K562 (cell line): Measurements from ENCODE around the gene FASLG. TPM values are rescaled to one million over a fixed set of nuclear protein-coding genes. Genes with fewer than 3 reads are reported as not detected.

Experiments
- AFF4 ChIP-seq: sonication (generic); formaldehyde crosslinking; IDR thresholded peaks from 2 replicates; pipeline ENCODE4 v1.8.0; 2023; ENCODE audit warnings: mild to moderate bottlenecking, missing genetic modification reagents
- BDP1 ChIP-seq: IDR thresholded peaks from 3 replicates; pipeline ENCODE4 v1.6.1; 2011; ENCODE audit not compliant: insufficient read length, insufficient read depth
- CTCF ChIP-seq, 3 experiments: IDR thresholded peaks in 2 of 3; conservative IDR thresholded peaks in 1 of 3; 2 replicates each; pipeline ENCODE4 v1.5.1; 2011 to 2012; ENCODE audit warnings: low read length in 3 of 3, mild to moderate bottlenecking in 3 of 3, control low read depth in 2 of 3, improper control_type of control experiment in 1 of 3, inconsistent platforms in 1 of 3, low read depth in 1 of 3, mixed read lengths in 1 of 3, moderate library complexity in 1 of 3; ENCODE audit not compliant: insufficient read depth in 2 of 3
- FOXA1 ChIP-seq: fragments of 450-650 bp; IDR thresholded peaks from 2 replicates; pipeline ENCODE4 v1.6.1; 2016; ENCODE audit warnings: mild to moderate bottlenecking, borderline replicate concordance
- HBP1 ChIP-seq: fragments of 450-650 bp; formaldehyde crosslinking; IDR thresholded peaks from 2 replicates; pipeline ENCODE4 v1.4.0; 2022; ENCODE audit warnings: missing genetic modification characterization
- HDAC3 ChIP-seq: fragments of 450-650 bp; IDR thresholded peaks from 2 replicates; pipeline ENCODE4 v1.6.1; 2018; ENCODE audit warnings: borderline replicate concordance, mild to moderate bottlenecking, moderate library complexity; ENCODE audit not compliant: partially characterized antibody
- HLTF ChIP-seq: fragments of 450-650 bp; IDR thresholded peaks from 2 replicates; pipeline ENCODE4 v1.6.1; 2016
- KLF1 ChIP-seq: fragments of 450-650 bp; IDR thresholded peaks from 2 replicates; pipeline ENCODE4 v1.6.1; 2016; ENCODE audit warnings: missing genetic modification characterization, missing compliant biosample characterization
- MLLT1 ChIP-seq, 2 experiments: fragments of 450-650 bp; IDR thresholded peaks; 2 replicates each; pipeline ENCODE4 v1.6.1; 2016
- PKNOX1 ChIP-seq: fragments of 450-650 bp; IDR thresholded peaks from 2 replicates; pipeline ENCODE4 v1.6.1; 2016
- RBM34 ChIP-seq: fragments of 200-400 bp; formaldehyde crosslinking; IDR thresholded peaks from 2 replicates; pipeline ENCODE4 v1.6.1; 2018; ENCODE audit warnings: low read length, borderline replicate concordance; ENCODE audit not compliant: insufficient read depth
- STAT5A ChIP-seq: IDR thresholded peaks from 2 replicates; pipeline ENCODE4 v1.6.1; 2012; ENCODE audit warnings: low read length, inconsistent platforms, borderline replicate concordance
- TAF9B ChIP-seq: fragments of 450-650 bp; IDR thresholded peaks from 2 replicates; pipeline ENCODE4 v1.6.1; 2018; ENCODE audit warnings: mild to moderate bottlenecking; ENCODE audit not compliant: partially characterized antibody
- ZNF592 ChIP-seq: fragments of 450-650 bp; IDR thresholded peaks from 2 replicates; pipeline ENCODE4 v1.6.1; 2017; ENCODE audit warnings: antibody characterized with exemption, mild to moderate bottlenecking
- polyA plus RNA-seq, 8 experiments: library from polyadenylated mRNA; depleted of rRNA in 4 of 8; stranded (reverse) in 5 of 8; unstranded in 3 of 8; fragments of >200 nt; fragmentation: Nextera tagmentation in 2 of 8; fragmentation: Illumina TruSeq in 1 of 8; extraction: Ambion mirVana in 2 of 8; extraction: Trizol in 1 of 8; gene quantifications; 2 replicates each; pipeline versions ENCODE4 v1.2.1 to v1.2.3, GENCODE V29; 2011 to 2014; ENCODE audit warnings: inconsistent platforms in 1 of 8, missing spikeins in 1 of 8
- total RNA-seq, 7 experiments: library from RNA; depleted of rRNA in 6 of 7; stranded (reverse); fragments of >200 nt in 6 of 7; fragmentation: Illumina TruSeq in 2 of 7; extraction: Trizol in 2 of 7; gene quantifications; 2 replicates each; pipeline versions ENCODE4 v1.2.1 to v1.2.3, GENCODE V29; 2011 to 2021; ENCODE audit warnings: low replicate concordance in 1 of 7

The FASLG gene
- total and polyA plus RNA-seq, 9 of the 15 experiments (the other 6 are each of a cell fraction or from before 2014, with no cell fraction given), result not detected

GRCh38 chr1:172609528-172609927, 49.4 kb upstream of the FASLG start (continued):
- TF ChIP-seq AFF4 (CRISPR knock-in tag), result no peak
- no peak for TF ChIP-seq STAT5A
- TF ChIP-seq KLF1 (tag), result no peak
- no peak for TF ChIP-seq ZNF592
- TF ChIP-seq HBP1 (CRISPR knock-in tag), result no peak
- no peak for TF ChIP-seq HDAC3
- no peak for TF ChIP-seq RBM34
- no peak for TF ChIP-seq MLLT1 (IDR thresholded peaks at IDR 0.05)
- TF ChIP-seq TAF9B, result no peak
- no peak for TF ChIP-seq PKNOX1
- no peak for TF ChIP-seq BDP1
- peak in 1 of 3 experiments; percentile 68; a peak in 2 of 6 replicates for TF ChIP-seq CTCF (IDR thresholded peaks at IDR 0.05 in 2 of 3, conservative IDR thresholded peaks at IDR 0.05 in 1 of 3; ENCODE audit: insufficient read depth in 2 of 3, low read depth in 1 of 3, low read length in 3 of 3)
- no peak for TF ChIP-seq FOXA1
- TF ChIP-seq HLTF, result no peak
